Fibroblast of skin of left biceps (primary cell): ENCODE results near the gene PRG3.

Experiments used
- DNase-seq, 2 experiments: peaks; one replicate each; pipeline ENCODE4 v3.0.0-alpha.2; 2013; ENCODE audit warnings: low read depth in 2 of 2

The PRG3 gene, protein sequence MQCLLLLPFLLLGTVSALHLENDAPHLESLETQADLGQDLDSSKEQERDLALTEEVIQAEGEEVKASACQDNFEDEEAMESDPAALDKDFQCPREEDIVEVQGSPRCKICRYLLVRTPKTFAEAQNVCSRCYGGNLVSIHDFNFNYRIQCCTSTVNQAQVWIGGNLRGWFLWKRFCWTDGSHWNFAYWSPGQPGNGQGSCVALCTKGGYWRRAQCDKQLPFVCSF

GRCh38 chr11:57380975-57381374, at the start of gene PRG3:
TSS of gene PRG3 (minus strand) at chr11:57381150. CDS start at chr11:57380708, 442 bp downstream.
- no peak for DNase-seq

GRCh38 chr11:57429946-57430345, 49.0 kb upstream of the PRG3 start:
- DNase-seq: no peak

GRCh38 chr11:57428643-57429042, 47.7 kb upstream of the PRG3 start:
- no peak for DNase-seq

- no peak for DNase-seq
These were observed 46.8 kb upstream of the PRG3 start for GRCh38 chr11:57427727-57428082.

DNA sequence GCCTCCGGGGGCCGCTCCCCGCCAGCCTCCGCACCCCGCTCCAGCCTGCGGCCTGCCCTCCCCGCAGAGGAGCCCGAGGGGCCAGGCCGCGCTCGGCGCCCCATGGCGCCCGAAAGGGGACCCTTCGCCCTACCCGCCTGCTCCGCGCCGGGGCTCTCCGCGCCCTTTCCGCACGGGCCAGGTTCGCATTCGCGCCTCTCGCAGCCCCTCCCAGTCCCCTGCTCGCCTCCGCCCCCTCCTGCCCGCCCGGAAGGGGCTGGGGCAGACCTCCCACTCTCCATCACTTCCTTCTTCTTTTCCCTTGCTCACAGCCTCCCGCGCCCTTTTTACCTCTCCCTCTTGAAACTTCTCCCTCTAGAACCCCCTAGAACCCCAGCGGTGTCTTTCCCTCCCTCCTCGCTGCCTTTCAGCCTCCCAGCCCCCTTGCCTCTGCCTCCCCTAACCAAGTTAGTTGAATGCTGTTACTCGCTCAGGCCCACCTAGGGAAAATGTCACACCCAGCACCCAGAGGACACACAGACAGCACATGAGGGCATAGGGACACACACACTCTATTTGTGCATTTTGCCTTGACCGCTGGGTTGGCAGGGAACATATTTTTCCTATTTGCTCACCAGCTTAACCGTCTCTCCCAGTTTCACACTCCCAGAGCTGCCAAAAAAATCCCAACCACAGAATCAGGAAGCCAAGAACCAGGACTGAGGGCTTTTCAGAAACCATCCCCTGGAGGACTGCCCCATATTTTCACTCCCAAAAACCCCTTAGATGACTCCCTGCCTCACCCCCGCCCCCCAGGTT, 46.2 kb upstream of the PRG3 start, which contains the start of gene SLC43A3:
SLC43A3 (minus strand) TSS at position 193 of the 798 bp plus-strand sequence. CDS start 949 bp downstream, outside the sequence.
- DNase-seq: peak; percentile 87 to 88

DNA sequence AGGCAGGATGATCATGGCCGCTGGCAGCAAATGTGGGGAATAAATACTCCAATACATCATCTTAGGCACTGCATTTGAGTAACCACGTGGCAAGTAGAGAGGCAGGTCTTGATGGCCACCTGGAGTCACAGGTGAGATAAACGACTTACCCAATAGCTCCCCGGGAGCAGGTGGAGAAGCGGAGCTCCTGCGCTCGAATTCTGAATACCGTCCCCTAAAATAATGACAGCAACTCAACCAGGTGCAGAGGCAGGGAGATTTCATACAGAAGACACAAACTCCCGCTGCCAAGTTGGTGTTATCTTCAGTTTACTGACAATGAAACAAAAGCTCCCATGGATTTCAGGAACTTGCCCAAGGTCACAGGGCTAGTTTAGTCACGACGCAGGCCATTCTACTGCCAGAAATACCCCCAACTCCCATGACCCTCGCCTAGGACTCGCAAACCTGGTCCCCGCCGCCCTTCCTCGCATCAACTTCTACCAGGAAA, 45.5 kb upstream of the PRG3 start:
- no peak for DNase-seq

- no peak for DNase-seq
These were observed 44.9 kb upstream of the PRG3 start for GRCh38 chr11:57425565-57426438.

DNA sequence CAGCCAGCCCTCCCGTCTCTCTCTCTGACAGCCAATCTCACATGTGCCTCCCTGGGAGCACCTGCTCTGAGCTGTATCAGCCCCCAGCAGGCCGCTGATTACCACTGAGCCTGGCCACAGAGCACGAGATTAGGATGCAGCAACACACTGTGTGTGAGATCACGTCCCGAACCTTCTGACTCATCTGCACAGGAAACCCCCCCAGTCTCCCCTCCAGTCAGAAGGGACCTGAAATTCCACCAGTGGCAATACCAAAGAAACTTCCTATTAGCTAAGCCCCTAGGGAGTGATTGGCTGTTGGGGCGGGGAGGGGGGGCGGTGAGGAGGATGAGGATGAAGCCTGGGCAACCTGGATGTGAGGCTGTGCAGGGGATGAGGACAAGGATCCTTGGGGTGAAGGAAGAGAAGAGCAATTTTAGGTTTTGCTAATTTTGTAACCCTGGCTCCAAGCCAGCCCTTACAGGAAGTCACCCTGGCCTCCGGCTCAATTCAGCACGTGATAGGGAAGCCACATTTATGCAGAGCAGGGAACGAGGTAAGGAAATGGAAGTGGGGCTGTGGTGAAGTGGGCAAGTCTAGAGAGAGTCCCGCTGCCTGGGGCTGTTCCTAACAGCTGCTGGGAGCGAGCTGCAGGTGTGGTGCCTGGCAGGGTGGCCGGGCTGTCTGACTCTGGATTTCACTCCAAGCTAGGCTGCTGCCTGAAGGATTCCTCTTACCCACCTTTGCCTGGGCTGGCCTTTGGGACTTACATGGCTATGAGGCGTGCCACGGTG, 44.0 kb upstream of the PRG3 start:
- DNase-seq: peak; percentile 64 to 66

DNA sequence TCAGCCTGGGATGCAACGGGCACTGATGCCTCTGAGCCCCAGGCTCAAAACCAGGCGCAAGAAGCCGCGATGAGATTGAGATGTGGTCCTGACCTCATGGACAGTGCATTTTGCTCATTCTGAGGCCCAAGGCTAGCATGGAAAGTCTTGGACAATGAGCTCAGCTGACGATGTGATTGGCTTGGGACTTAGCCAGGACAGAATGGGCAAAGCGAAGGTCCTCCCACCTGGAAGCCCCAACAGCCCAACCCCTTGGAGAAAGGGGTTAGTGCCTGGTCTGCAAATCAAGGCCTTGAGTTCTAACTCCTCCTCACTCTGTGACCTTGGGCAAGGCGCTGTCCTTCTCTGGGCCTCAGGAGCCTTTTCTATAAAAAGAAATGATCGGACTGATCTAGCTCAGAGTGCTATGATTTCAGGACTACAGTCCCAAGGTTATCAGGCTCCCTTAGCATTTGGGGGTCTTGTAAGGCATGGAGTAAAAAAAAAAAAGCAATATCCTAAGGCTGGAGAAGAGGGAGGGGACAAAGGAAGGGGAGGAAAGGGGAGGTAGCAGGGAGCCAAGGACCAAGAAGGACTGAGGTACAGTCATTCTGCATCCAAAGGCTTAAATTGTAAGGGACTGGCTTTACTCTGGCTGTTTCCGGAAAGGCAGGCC, 43.3 kb upstream of the PRG3 start:
- DNase-seq: no peak

GRCh38 chr11:57422669-57423068, 41.7 kb upstream of the PRG3 start:
- DNase-seq: no peak

DNA sequence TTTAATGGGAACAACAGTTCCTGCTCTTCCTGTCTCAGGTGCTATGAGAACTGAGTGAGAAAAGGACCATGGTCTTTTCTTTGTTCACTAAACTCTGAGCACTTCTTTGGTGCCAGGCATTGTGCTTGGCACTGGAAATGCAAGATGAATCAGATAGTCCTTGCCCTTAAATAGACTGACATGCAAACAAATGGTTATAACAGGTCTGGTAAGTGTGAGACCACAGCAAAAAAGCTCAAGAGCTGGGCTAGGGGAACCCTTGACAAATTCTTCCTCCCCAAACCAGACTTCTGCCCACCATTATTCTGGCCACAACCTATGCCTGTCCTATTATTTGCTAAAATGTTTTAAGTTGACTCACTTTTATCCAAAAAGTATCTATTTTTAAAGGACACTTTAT, 40.9 kb upstream of the PRG3 start:
- DNase-seq: no peak

DNA sequence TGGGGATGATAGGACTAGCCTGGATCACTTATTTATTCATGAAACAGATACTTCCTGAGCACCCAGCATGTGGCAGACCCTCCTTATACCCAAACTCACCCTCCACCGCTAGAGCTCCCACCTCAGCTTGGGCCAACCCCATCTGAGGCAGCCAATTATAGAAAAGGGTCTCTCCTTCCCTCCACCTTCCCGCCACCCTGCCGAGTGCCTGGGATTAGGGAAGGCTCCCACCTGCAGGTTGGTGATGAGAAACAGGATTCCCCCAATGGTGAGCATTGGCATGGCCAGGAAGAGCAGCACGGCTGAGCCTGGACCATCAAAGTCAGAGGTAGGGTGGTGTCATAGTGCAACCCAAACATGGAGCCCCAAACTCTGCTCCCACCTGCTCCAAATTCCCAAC, 40.1 kb upstream of the PRG3 start:
- no peak for DNase-seq

DNA sequence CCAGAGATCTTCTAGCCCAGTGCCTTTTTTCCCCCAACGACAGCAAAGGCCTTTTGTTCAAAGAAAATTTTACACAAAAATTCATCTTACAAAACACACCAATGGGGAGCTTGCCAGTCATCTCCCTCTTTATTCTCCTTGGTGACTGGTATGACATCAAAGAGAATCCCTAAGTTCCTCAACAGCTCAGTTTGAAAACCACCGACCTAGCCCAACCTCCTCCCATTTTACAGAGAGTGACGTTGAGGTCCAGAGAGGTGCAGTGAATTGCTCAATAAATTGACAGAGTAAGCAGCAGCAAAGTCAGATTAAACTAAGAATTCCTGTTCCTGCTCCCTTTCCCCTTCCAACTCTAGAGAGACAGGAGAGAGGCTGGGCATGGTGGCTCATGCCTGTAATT, 38.2 kb upstream of the PRG3 start:
- DNase-seq: no peak

DNA sequence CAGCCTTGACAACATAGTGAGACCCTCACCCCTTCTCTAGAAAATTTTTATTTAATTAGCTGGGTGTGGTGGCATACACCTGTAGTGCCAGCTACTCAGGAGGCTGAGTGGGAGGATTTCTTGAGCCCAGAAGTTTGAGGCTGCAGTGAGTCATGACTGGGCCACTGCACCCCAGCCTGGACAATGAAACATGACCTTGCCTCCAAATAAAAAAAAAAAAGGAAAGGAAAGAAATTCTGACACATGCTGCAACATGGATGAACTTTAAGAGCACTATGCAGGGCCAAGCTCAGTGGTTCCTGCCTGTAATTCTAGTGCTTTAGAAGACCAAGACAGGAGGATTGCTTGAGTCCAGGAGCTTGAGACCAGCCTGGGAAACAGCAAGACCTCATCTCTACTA, 37.2 kb upstream of the PRG3 start:
- DNase-seq: no peak

DNA sequence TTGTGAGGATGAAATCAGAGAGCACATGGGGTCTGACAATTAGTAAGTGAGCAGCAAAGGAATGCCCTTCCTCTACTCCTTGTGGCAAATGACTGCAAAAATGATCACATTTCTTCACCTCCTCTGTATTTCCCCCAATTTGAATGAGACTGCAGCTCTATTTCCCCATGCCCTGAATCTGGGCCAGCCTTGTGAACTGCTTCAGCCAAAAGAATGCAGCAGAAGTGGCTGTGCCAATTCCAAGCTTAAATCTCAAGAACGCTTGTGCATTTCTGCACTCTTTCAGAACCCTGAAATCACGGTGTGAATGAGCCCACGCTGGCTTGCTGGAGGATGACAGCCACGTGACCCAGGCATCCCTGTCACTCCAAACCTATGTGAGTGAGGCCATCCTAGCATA, 36.1 kb upstream of the PRG3 start:
- DNase-seq: no peak

DNA sequence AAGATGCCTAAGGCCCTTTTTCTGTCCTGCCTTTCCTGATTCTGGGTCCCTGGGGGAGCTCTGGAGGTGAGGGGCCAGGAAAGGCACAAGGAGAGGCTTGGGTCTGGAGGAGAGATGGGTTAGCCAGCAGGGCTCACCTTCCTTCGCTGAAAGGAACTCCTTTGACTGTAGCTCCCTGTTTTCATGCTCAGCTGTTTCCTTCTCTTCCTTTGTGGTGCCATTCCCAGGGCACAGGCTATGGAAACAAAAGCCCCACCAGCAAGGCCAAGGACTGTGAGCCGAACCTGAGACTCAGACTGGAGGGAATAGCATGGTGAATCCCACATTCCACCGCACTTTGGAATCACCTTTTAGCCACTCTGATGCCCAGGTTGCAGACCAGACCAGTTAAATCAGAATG, 35.5 kb upstream of the PRG3 start:
- no peak for DNase-seq

DNA sequence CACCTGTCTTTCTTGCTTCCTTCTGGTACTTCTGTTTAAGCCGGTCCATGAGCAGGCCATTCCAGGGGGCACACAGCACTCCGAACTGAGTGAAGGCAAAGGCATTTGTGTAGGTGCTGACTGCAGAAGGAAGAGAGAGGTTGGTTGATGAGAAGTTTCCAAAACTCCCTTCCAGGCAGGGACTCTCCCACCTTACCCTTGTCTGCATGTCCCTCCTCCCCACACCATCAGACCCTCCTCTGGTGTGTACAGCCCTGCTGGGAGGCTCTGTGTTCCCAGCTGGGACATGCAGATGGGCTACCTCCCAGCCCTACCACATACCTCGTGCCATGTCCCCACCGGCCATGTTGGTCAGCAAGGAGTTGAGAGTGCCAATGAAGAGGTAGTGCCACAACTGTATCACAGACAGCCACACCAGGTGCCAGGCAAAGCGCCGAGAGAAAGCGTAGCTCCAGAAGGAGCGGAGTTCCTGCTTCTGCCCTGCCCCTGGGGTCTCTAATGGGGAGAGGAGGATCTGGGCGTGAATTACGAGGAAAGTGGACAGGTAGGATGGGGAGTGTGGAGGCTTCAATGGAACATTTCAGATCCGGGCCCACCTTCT, 33.8 kb upstream of the PRG3 start:
- DNase-seq: no peak

GRCh38 chr11:57413681-57414080, 32.7 kb upstream of the PRG3 start:
- no peak for DNase-seq

GRCh38 chr11:57410287-57410686, 29.3 kb upstream of the PRG3 start:
- DNase-seq: peak; percentile 52 to 56

GRCh38 chr11:57409321-57410100, 28.6 kb upstream of the PRG3 start:
- no peak for DNase-seq
